ENCODE measurements around the gene PKP3.
"Not testable (repeated sequence)": the region's sequence is repeated elsewhere in the genome, so short reads cannot be mapped to it uniquely, and the experiment has no call there.

PKP3 gene

GRCh38 chr11:363443-363805 lies 30.6 kb upstream of the PKP3 start:
- not testable (repeated sequence) for DNase-seq

GRCh38 chr11:363948-364761 lies 29.9 kb upstream of the PKP3 start:
- peak; percentile 81 for DNase-seq

GRCh38 chr11:364991-365725 lies 28.9 kb upstream of the PKP3 start:
- DNase-seq: no peak

- no peak for DNase-seq
These were observed 28.2 kb upstream of the PKP3 start for GRCh38 chr11:365831-366230.

GRCh38 chr11:367956-368413 lies 26.0 kb upstream of the PKP3 start:
- no peak for DNase-seq

GRCh38 chr11:368414-369335 lies 25.3 kb upstream of the PKP3 start:
- no peak for DNase-seq

- no peak for DNase-seq
These were observed 24.5 kb upstream of the PKP3 start, which contains the start of gene B4GALNT4 for GRCh38 chr11:369336-370018. Gene B4GALNT4, plus strand, starts transcription at chr11:369499. Its CDS starts 305 bp downstream, at chr11:369804.

- no peak for DNase-seq
These were observed 23.7 kb upstream of the PKP3 start for GRCh38 chr11:370070-370941.

GRCh38 chr11:371051-371450 lies 23.0 kb upstream of the PKP3 start:
- DNase-seq: no peak

- DNase-seq: no peak
These were observed 22.1 kb upstream of the PKP3 start for GRCh38 chr11:371716-372590.

- DNase-seq: no peak
These were observed 20.9 kb upstream of the PKP3 start for GRCh38 chr11:372809-373715.

GRCh38 chr11:373716-374551 lies 20.1 kb upstream of the PKP3 start:
- DNase-seq: no peak

GRCh38 chr11:375065-376025 lies 18.7 kb upstream of the PKP3 start:
- no peak for DNase-seq

- DNase-seq: no peak
These were observed 17.4 kb upstream of the PKP3 start for GRCh38 chr11:376531-377173.

- DNase-seq: no peak
These were observed 16.7 kb upstream of the PKP3 start for GRCh38 chr11:377174-377865.

Data from CD4-positive, alpha-beta T cell treated with Interleukin-17A for 1 hour (primary cell).